Activated CD8-positive, alpha-beta memory T cell treated with anti-CD3 and anti-CD28 coated beads for 48 hours (primary cell): Measurements from ENCODE around the gene PLXNA2.

ENCODE experiments used
- DNase-seq, 3 experiments: peaks; one replicate each; pipeline ENCODE4 v3.0.0-alpha.2; 2020; ENCODE audit warnings: low read depth in 2 of 3, low spot score in 2 of 3

The PLXNA2 gene

DNA sequence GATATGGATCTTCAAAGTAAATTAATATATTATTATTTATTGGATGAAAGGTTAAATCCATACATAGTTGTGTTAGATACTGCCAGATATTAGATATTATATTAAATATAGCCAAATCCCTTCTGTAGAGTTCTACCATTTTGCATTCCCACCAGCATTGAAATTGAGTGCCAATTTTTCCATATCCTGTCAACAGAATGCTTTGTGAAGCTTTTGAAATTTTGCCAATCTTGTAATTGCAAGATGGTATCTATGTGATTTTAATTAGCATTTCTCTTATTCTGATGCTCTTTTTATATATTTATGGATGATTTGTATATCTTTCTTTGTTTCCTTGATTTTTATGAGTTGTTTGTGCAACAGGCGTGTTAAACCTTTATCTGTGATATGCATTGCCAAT is 266.3 kb downstream of the PLXNA2 start:
- DNase-seq, result no peak

DNA sequence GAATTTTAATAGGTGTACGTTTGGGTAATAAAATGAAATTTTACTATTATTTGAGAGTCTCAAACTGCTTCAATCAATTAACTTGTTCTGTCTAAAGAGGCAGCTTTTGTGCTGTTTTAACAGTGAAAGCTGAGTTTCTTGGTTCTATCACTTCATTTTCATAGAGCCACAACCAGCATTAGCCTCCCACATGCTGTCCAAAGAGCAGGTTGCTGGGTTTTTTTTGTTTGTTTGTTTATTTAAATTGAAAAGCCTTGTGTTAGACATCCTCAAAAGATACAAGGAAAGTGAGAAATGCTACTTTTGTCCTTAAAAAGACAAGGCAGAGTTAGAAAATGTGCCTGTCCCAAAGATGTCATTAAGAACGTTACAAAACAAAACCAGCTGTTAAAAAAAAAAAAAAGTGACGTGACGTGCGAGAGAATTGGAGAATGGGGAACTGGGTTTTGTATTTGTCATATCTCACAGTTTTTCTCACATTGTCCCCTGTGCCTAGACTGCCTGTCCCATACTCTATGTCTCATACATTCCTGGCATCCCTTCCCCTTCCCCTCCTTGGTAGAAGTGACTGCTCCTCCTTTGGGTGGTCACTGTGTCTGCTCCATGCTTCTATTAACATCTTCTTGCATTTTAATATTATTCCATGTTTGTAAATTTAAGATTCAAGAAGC is 270.2 kb downstream of the PLXNA2 start:
- DNase-seq, result no peak

DNA sequence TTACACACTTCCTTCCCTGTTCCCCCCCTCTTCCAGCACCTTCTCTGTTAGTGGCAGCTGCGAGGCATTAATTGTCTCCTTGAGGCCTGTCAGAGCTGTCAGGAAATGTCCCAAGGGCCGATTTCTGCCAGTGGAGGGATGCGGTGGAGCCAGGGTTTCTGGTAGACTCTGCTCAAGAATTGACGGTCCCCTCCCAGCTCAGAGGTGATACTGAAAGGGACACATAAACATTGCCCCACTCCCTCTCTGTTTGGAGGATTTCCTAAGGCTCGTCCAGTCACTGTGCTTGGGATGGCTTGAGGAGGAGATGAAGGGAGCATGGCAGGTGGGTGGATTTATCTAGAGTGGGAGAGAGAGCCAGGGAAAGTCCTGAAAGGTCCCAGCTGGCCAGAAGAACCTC is 271.8 kb downstream of the PLXNA2 start:
- no peak for DNase-seq
